Measurements from ENCODE around the gene DIP2B. TPM values are rescaled to one million over a fixed set of nuclear protein-coding genes. Genes with fewer than 3 reads are reported as not detected.

The DIP2B gene
- total RNA-seq, 1 experiment from 2014 or later: 20.0 TPM

DNA sequence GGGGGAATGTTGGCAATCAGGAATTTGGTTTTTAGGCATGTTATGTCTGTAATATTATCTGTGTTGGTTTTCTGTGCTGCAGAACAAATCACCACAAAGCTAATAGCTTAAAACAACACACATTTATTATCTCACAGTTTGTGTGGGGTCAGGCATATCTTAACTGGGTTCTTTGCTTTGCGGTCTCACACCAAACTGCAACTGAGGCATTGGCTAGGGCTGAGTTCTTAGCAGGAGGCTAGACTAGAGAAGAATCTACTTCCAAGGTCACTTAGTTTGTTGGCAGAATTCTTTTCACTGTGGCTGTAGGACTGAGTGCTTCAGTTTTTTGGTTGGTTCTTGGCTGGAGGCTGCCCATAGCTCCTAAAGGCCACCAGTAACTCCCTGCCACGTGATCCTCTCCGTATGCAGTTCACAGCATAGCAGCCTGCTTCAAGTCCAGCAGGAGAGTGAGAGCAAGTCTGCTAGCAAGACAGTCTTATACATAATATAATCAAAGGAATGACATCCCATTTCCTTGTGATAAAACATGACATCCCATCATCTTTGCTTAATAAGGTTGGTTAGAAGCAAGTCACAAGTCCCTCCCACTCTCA is 280.7 kb downstream of the DIP2B start:
- Mint-ChIP-seq H3K27me3 (ENCODE audit: low read depth) (no peaks in the 10 kb centered on the region), H3K36me3 (ENCODE audit: insufficient read depth in 1 of 3, low read depth in 3 of 3) (peaks cover 33 to 39% (median 33%) of the 10 kb centered on the region in 3 experiments), H3K9me3 (peaks cover 8 to 13% of the 10 kb centered on the region in 2 experiments; a peak in 4 of 5 replicates), H3K4me1 (no peaks in the 10 kb centered on the region), H3K27ac (no peak overlapping the region), H3K4me3 (no peak overlapping the region)
- Histone ChIP-seq H3K79me1 (ENCODE audit: insufficient read depth, low read depth, low read length, poor library complexity, severe bottlenecking) (no peaks in the 10 kb centered on the region), H3K9me3 (ENCODE audit: control insufficient read depth, low read depth, low read length) (no peaks in the 10 kb centered on the region), H4K91ac (ENCODE audit: insufficient read length, low read depth, low read length) (no peak overlapping the region), H3K27ac (ENCODE audit: insufficient read length, low read depth, low read length) (no peak overlapping the region), H3K18ac (ENCODE audit: insufficient read length, low read depth, low read length) (no peak overlapping the region), H3K9ac (ENCODE audit: extremely low read depth, insufficient read length, low read length) (no peak overlapping the region), H3K14ac (ENCODE audit: insufficient read depth, low read length) (no peak overlapping the region), H3K4ac (ENCODE audit: low read depth, low read length) (no peak overlapping the region), H4K8ac (replicated peaks; ENCODE audit: insufficient read length, low read depth, low read length) (no peak overlapping the region), H2BK120ac (ENCODE audit: low read depth, low read length, poor library complexity, severe bottlenecking) (no peak overlapping the region), H2BK15ac (ENCODE audit: low read depth, low read length) (no peak overlapping the region), H3T11ph (ENCODE audit: low read length) (no peak overlapping the region), H2AFZ (ENCODE audit: low read length) (no peak overlapping the region), H2BK20ac (ENCODE audit: low read depth, low read length, poor library complexity, severe bottlenecking) (no peak overlapping the region), H2BK12ac (ENCODE audit: insufficient read length, low read depth, low read length) (no peak overlapping the region), H3K27me3 (ENCODE audit: insufficient read depth, low read length) (no peaks in the 10 kb centered on the region), H3K56ac (ENCODE audit: insufficient read length, low read depth, low read length) (no peak overlapping the region), H4K20me1 (ENCODE audit: control insufficient read depth, insufficient read depth, insufficient read length) (no peaks in the 10 kb centered on the region), H3K4me2 (ENCODE audit: insufficient read depth, insufficient read length, low read length) (no peak overlapping the region), H3K4me1 (ENCODE audit: insufficient read depth, low read length) (no peaks in the 10 kb centered on the region), H3K79me2 (ENCODE audit: insufficient read depth, low read length) (no peaks in the 10 kb centered on the region; the same call in 1 of the 2 replicates), H3K23ac (ENCODE audit: insufficient read length, low read depth, low read length) (no peak overlapping the region), H2AK5ac (ENCODE audit: insufficient read length, low read length) (no peak overlapping the region), H2BK5ac (ENCODE audit: insufficient read length, low read length) (no peak overlapping the region), H4K5ac (ENCODE audit: insufficient read length, low read depth, low read length) (no peak overlapping the region), H3K23me2 (ENCODE audit: insufficient read length, low read depth, low read length, poor library complexity, severe bottlenecking) (no peaks in the 10 kb centered on the region)
- WGBS (ENCODE audit: extremely low coverage, insufficient read length, low lambda C conversion rate): no CpG with 5 or more reads among the region's 3 CpGs
- no peak for DNase-seq
- TF ChIP-seq, protein P1, sequence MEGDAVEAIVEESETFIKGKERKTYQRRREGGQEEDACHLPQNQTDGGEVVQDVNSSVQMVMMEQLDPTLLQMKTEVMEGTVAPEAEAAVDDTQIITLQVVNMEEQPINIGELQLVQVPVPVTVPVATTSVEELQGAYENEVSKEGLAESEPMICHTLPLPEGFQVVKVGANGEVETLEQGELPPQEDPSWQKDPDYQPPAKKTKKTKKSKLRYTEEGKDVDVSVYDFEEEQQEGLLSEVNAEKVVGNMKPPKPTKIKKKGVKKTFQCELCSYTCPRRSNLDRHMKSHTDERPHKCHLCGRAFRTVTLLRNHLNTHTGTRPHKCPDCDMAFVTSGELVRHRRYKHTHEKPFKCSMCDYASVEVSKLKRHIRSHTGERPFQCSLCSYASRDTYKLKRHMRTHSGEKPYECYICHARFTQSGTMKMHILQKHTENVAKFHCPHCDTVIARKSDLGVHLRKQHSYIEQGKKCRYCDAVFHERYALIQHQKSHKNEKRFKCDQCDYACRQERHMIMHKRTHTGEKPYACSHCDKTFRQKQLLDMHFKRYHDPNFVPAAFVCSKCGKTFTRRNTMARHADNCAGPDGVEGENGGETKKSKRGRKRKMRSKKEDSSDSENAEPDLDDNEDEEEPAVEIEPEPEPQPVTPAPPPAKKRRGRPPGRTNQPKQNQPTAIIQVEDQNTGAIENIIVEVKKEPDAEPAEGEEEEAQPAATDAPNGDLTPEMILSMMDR (conservative IDR thresholded peaks at IDR 0.05): no peak

Measured in H9 (cell line).